Omental fat pad (tissue), 4 donors: ENCODE results near the gene SHLD3. TPM values are rescaled to one million over a fixed set of nuclear protein-coding genes. Genes with fewer than 3 reads are reported as not detected.

Experiments
- ATAC-seq: fragments of 150-250 bp; one replicate; pipeline ENCODE4 v1.9.1; 2016; ENCODE audit warnings: mild to moderate bottlenecking, moderate library complexity; ENCODE audit not compliant: low FRiP score
- DNase-seq: peaks from one replicate; pipeline ENCODE4 v3.0.0-alpha.2; 2019; ENCODE audit warnings: low spot score
- total RNA-seq, 4 donors: library from RNA; depleted of rRNA; stranded (reverse); fragments of >200 nt; gene quantifications; one replicate each; pipeline ENCODE4 v1.1.0, GENCODE V29; 2016
- TF ChIP-seq, protein P1 (sequence below), 3 donors: fragments of 450-650 bp; IDR thresholded peaks; one replicate each; pipeline ENCODE4 v1.5.1; 2016 to 2017; ENCODE audit warnings: antibody characterized with exemption in 3 of 3, mild to moderate bottlenecking in 3 of 3, moderate library complexity in 2 of 3

Gene SHLD3
- total RNA-seq, 4 donors from 2014 or later = 2.3 to 4.1 (median 3.4) TPM

GRCh38 chr5:65623482-65623881, 1.3 kb upstream of the SHLD3 start:
- no peak for ATAC-seq
- TF ChIP-seq, protein P1, sequence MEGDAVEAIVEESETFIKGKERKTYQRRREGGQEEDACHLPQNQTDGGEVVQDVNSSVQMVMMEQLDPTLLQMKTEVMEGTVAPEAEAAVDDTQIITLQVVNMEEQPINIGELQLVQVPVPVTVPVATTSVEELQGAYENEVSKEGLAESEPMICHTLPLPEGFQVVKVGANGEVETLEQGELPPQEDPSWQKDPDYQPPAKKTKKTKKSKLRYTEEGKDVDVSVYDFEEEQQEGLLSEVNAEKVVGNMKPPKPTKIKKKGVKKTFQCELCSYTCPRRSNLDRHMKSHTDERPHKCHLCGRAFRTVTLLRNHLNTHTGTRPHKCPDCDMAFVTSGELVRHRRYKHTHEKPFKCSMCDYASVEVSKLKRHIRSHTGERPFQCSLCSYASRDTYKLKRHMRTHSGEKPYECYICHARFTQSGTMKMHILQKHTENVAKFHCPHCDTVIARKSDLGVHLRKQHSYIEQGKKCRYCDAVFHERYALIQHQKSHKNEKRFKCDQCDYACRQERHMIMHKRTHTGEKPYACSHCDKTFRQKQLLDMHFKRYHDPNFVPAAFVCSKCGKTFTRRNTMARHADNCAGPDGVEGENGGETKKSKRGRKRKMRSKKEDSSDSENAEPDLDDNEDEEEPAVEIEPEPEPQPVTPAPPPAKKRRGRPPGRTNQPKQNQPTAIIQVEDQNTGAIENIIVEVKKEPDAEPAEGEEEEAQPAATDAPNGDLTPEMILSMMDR (IDR thresholded peaks at IDR 0.05) = no peak
- no peak for DNase-seq

DNA sequence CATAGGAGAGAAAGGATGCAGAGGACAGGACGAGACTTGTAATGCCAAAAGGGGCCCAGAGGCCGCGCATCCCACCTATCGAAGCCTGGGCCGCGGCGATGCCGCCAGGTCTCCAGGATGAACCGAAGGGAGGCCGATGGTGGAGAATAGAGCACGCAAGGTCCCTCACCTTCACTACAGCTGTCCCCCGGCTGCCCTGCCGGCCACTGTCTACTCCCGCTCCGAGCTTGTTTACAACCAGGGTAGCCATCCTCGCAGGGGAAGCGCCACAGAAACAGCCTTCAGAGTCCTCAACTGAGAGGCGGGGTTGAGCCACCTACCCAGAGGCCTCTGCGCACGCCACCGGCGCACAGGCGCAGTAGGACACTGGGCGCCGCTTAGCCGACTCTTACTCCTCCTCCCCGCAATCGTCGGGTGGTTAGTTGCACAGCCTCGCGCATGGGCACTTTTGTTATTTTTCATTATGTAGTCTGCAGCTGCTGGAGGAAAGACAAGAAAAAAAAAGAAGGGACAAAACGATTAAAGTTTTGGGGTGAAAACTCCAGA, 729 bp upstream of the SHLD3 start, which contains the start of gene TRIM23:
TSS of gene TRIM23 (minus strand) at position 309 of the 546 bp plus-strand sequence. CDS start at position 250, 59 bp downstream.
- DNase-seq (peak; percentile 55), ATAC-seq (peak; percentile 100)
- TF ChIP-seq, protein P1 (IDR thresholded peaks at IDR 0.05) = no peak

GRCh38 chr5:65625743-65626142, 916 bp downstream of the SHLD3 start:
- no peak for ATAC-seq
- DNase-seq = no peak
- TF ChIP-seq, protein P1 (IDR thresholded peaks at IDR 0.05) = no peak

GRCh38 chr5:65630981-65631380, 6.2 kb downstream of the SHLD3 start:
- DNase-seq (no peak), ATAC-seq (no peak)
- TF ChIP-seq, protein P1 (IDR thresholded peaks at IDR 0.05) = no peak

DNA sequence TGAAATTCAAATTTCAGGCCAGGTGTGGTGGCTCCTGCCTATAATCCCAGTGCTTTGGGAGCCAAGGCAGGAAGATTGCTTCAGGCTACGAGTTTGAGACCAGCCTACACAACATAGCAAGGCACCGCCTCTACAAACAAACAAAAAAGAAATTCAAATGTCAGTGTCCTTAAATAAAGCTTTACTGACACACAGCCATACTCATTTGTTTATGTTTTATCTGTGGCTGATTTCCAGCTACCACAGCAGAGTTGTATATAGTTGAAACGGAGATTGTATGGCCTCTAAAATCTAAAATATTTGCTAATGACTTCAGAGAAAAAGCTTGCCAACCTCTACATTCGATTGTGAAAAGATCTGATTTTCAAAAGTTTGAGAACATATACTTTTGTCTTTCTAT, 15.4 kb downstream of the SHLD3 start:
- TF ChIP-seq, protein P1 (IDR thresholded peaks at IDR 0.05) = no peak
- ATAC-seq (no peak), DNase-seq (no peak)

GRCh38 chr5:65646938-65647337, 22.1 kb downstream of the SHLD3 start:
- TF ChIP-seq, protein P1 (IDR thresholded peaks at IDR 0.05) = no peak
- DNase-seq (no peak), ATAC-seq (no peak)

GRCh38 chr5:65647941-65648340, 23.1 kb downstream of the SHLD3 start:
- DNase-seq (no peak), ATAC-seq (no peak)
- TF ChIP-seq, protein P1 (IDR thresholded peaks at IDR 0.05) = no peak
